ENCODE measurements around the gene PNCK. TPM values are rescaled to one million over a fixed set of nuclear protein-coding genes. Genes with fewer than 3 reads are reported as not detected.

Gene PNCK
- total RNA-seq, 1 experiment from 2014 or later = 0.42 TPM

- no peak for DNase-seq (ENCODE audit: extremely low read depth, low read depth)
Observed at GRCh38 chrX:153667281-153667955, 6.2 kb downstream of the PNCK start.

GRCh38 chrX:153665726-153666306 lies 7.8 kb downstream of the PNCK start:
- no peak for DNase-seq (ENCODE audit: extremely low read depth, low read depth)

DNA sequence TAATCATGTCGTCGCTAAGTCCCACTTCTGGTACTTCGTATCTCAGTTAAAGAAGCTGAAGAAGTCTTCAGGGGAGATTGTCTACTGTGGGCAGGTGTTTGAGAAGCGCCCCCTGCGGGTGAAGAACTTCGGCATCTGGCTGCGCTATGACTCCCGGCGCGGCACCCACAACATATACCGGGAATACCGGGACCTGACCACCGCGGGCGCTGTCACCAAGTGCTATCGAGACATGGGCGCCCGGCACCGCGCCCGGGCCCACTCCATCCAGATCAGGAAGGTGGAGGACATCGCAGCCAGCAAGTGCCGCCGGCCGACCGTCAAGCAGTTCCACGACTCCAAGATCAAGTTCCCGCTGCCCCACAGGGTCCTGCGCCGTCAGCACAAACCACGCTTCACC lies 11.3 kb downstream of the PNCK start:
- peak; percentile 61 for DNase-seq (ENCODE audit: extremely low read depth, low read depth)

DNA sequence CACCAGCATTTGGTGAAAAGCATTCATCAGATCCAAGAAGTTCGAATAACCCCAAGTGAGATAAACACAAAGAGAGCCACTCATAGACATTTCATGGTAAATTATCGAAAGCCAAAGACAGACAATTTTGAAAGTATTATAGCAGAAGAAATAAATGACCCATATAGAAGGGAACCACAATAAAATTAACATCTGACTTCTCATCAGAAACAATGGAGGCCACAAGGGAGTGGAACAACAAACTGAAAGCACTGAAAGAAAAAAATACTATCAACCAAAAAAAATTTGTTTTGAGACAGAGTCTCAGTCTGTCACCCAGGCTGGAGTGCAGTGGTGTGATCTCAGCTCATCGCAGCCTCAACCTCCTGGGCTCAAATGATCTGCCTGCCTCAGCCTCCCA lies 14.3 kb downstream of the PNCK start:
- no peak for DNase-seq (ENCODE audit: extremely low read depth, low read depth)

GRCh38 chrX:153657161-153657560 lies 16.5 kb downstream of the PNCK start:
- DNase-seq (ENCODE audit: extremely low read depth, low read depth) = no peak

- no peak for DNase-seq (ENCODE audit: extremely low read depth, low read depth)
Observed at GRCh38 chrX:153653556-153653955, 20.1 kb downstream of the PNCK start.

- DNase-seq (ENCODE audit: extremely low read depth, low read depth) = no peak
Observed at GRCh38 chrX:153651540-153652079, 22.0 kb downstream of the PNCK start.

DNA sequence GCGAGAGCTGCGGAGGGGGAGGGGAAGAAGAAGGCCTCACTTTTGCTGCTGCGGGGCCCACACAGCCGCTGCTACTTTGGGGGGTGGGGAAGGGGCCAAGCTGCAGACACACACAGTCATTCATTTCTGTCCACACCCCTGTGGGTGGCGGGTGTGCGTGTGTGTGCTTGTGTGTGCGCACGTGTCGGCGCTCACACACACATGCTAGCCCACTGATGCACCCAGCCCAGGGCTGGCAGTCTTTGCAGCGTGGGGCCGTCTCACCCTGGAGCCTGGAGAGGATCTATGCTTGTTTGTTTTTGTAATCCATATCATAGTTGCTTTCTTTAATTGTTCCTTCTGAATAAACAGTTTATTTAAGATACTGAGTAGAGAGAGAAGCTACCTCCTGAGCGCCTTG lies 22.7 kb downstream of the PNCK start:
- no peak for DNase-seq (ENCODE audit: extremely low read depth, low read depth)

- DNase-seq (ENCODE audit: extremely low read depth, low read depth) = no peak
Observed at GRCh38 chrX:153649915-153650782, 23.5 kb downstream of the PNCK start.

DNA sequence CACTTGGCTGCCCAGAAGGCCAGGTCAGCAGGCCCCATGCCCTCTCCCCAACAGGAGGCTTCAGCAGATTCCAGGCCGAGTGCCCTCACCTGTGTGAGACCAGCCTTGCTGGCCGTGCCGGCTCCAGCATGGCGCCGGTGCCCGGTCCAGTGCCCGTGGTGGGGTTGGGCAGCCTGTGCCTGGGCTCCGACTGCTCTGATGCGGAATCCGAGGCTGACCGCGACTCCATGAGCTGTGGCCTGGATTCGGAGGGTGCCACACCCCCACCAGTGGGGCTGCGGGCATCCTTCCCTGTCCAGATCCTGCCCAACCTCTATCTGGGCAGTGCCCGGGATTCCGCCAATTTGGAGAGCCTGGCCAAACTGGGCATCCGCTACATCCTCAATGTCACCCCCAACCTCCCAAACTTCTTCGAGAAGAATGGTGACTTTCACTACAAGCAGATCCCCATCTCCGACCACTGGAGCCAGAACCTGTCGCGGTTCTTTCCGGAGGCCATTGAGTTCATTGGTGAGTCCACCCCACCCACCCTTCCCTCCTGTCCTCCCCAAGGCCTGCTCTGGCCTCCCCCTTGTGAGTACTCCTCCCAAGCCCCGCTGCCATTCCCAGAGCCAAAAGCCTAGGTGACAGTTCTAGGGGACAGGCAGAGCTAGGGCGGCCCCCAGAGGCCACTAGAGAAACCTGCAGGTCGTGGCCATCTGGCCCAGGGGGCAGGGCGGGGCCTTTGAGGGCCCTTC lies 24.3 kb downstream of the PNCK start:
- DNase-seq (ENCODE audit: extremely low read depth, low read depth) = peak; percentile 54

DNA sequence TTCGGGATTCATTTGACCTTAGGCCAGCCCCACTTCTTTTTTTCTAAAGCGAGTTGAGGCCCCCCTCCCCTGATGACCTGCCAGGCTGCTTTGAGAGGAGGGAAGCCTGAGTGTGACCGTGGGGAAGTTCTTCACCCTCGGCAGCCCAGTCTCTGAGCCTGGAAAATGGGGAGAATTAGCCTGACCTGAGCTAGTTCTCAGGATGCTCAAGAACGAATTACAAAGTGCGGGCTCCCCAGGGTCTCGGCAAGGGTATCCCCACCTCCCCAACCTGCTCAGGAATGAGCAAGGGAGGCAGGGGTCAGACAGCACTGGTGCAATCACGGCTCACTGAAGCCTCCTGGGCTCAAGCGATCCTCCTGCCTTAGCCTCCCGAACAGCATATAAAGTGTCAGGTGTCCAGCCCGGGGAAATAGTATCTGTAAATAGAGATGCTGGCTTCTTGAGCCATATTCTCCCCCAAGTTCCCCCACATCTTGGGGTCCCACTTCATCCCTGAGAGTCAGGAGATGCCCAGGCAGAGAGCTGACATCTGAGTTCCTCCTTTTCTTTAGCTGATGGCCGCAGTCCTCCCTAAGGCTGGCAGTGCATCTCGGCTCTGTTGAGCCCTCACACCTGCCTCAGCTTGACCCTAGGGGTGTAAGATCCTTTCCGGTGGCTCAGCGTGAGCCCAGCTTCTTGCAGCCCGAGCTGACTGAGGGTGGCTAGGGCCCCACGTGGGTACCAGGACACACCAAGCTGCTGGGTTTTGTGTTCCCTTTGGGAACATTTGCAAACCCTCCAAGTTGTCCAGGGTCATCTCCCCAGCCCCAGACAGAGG lies 25.0 kb downstream of the PNCK start:
- no peak for DNase-seq (ENCODE audit: extremely low read depth, low read depth)

GRCh38 chrX:153647461-153648357 lies 25.9 kb downstream of the PNCK start:
- no peak for DNase-seq (ENCODE audit: extremely low read depth, low read depth)

DNA sequence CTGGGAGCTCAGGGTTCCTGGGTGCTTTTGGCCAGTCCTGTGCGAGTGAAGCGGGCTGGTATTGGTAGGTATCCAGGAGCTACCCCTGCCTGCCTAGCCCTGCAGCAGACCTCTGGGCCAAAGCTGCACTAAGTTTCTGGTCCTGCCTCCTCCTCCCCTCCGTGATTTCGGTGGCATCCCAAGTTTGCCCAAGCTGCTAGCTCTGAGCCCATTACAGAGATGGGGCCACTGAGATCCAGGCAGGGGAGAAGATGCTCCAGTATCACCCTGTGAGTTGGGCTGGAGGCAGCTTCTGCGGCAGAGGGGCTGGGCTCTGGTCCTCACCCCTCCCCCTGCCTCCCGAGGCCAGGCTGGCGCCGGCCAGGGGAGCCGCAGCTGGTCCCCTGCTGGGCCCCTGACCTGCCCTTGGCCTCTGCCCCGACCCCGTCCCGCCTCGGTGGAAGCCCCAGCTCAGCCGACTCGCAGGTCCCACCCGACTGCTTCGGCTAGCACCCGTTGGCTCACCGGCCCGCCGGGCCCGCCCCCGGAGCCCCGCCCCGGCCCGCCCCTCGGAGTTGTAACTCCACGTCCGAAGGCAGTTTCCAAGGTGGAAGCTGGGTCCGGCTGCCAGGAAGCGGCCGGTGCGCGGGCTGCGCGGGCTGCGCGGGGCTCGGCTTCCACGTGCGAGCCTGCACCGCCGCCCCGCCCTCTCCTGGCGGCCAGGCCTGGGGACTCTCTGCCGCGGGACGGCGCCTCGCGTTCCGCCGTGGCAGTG lies 26.8 kb downstream of the PNCK start, which contains the start of gene DUSP9:
TSS of gene DUSP9 (plus strand) at position 584 of the 754 bp plus-strand sequence. CDS start 751 bp downstream, outside the sequence.
- DNase-seq (ENCODE audit: extremely low read depth, low read depth) = peak; percentile 43

- no peak for DNase-seq (ENCODE audit: extremely low read depth, low read depth)
Observed at GRCh38 chrX:153645921-153646488, 27.6 kb downstream of the PNCK start.

DNA sequence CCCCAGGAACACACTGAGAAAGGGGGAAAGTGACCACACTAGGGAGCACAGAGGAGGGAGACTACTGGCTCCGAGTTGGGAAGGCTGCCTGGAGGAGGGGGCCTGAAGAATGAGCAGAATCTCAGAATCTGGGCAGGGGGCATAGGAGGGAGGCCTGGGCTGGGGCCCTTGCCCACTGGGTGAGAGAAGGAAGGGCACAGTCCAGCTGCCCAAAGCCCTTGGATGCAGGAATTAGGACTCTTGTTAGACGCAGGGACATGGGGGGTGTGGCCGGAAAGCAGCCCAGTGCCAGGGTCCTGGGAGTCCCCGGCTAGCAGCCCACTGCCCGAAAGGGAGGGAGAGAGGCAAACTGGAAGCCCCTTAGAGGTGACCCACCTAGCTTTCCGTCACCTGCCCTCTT lies 28.5 kb downstream of the PNCK start:
- no peak for DNase-seq (ENCODE audit: extremely low read depth, low read depth)

GRCh38 chrX:153644356-153645125 lies 29.1 kb downstream of the PNCK start:
- DNase-seq (ENCODE audit: extremely low read depth, low read depth) = no peak

Data from NCI-H460 (cell line).